Measurements from ENCODE around the gene ZNF750.
"Not testable (repeated sequence)": the region's sequence is repeated elsewhere in the genome, so short reads cannot be mapped to it uniquely, and the experiment has no call there.

Gene ZNF750

DNA sequence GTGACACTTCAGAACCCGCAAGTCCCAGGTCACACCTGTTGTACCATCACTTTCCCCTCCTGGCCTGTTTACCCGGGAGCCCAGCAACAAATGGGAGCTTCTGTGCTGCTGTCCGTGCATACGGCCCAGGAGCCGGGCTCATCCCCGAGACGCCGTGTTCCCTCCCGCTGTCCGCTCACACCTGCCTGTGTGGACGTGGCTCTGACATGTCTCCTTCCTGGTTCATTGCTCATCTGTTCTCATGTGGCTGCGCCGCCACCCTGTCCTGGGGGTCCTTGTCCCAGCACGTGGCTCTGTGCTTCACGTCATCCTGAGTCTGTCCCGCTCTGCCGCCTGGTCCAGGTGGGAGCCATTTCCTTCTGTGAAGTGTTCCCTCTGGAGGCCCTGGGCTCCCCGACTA is 50.0 kb downstream of the ZNF750 start:
- DNase-seq (ENCODE audit: low read depth in 2 of 2): no peak
- no peak overlapping the region for H3K4me3 ChIP-seq (replicated peaks in 1 of 2; ENCODE audit: low read depth in 2 of 2, low read length in 2 of 2)
- TF ChIP-seq CTCF (IDR thresholded peaks at IDR 0.05; ENCODE audit: low read depth, low read length): no peak

DNA sequence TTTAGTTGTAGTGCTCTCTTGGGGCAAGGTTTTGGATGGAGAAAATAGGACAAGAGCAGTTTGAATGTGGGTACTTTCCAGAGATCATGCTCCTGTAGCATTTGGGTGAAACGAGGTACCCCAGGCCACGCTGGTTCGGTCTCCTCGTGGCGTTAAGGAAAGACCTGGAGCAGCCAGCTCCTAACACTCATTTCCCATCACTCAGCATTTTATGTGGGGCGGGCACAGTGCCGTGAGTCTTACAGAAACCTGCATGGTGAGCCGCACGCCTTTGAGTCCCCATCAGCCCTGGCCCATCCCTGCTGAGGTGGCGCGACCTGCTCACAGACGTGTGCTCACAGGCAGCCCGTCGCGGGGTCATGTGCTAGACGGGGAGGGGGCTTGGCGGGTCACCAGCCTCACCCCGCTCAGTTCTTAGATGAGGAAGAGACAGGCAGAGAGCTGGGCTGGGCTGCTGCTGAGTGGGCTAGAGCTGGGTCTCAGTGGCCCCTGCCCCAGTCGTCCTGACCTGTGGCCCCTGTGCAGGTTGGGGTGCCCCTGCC is 50.7 kb downstream of the ZNF750 start:
- DNase-seq (ENCODE audit: low read depth in 2 of 2): no peak
- TF ChIP-seq CTCF (IDR thresholded peaks at IDR 0.05; ENCODE audit: low read depth, low read length): no peak

DNA sequence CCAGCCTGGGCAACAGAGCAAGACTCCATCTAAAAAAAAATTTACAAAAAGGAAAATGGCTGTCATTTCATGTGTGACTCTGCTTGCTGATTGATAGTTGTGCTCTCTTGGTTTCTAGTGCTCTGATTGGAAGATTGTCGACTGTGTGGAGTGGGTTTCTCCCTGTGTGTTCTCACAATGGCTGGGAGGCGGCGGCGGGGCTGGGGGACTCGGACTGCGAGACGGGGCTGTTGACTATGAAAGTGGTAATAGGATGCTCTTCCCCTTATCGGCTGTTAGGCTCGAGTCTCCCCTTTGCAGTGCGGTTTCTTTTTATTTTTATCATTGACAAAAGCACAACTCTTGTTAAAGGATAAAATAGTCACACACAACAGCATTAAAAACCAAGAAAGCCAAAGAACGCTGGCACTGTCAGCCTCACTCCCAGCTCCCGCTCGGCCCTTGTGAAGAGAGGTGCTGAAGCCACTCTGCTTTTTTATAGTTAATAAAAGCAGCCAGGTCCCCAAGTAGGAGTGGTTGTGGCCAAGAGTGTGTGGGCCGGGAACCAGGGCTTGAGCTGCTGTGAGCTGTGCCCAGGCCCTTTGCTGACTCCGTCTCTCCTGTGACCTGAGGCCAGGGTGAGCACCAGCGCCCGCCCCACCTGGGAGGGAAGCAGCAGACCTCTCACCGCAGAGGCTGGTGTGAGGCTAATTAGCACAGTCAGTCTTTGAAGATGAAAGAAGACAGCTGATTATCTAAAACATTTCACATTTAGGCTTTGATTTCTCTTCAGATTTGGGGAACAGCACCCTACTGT is 51.4 kb downstream of the ZNF750 start:
- no peak overlapping the region for H3K4me3 ChIP-seq (replicated peaks in 1 of 2; ENCODE audit: low read depth in 2 of 2, low read length in 2 of 2)
- no peak for DNase-seq (ENCODE audit: low read depth in 2 of 2)
- no peak for TF ChIP-seq CTCF (IDR thresholded peaks at IDR 0.05; ENCODE audit: low read depth, low read length)

More for the DNA sequence above, 50.7 kb downstream of the ZNF750 start:
- H3K4me3 ChIP-seq (replicated peaks in 1 of 2; ENCODE audit: low read depth in 2 of 2, low read length in 2 of 2): no peak overlapping the region

- TF ChIP-seq CTCF (IDR thresholded peaks at IDR 0.05; ENCODE audit: low read depth, low read length): no peak
- no peak for DNase-seq (ENCODE audit: low read depth in 2 of 2)
- H3K4me3 ChIP-seq (replicated peaks in 1 of 2; ENCODE audit: low read depth in 2 of 2, low read length in 2 of 2): no peak overlapping the region
Measured at GRCh38 chr17:82787081-82787848, 52.6 kb downstream of the ZNF750 start.

GRCh38 chr17:82786427-82786826 is 53.4 kb downstream of the ZNF750 start:
- no peak overlapping the region for H3K4me3 ChIP-seq (replicated peaks in 1 of 2; ENCODE audit: low read depth in 2 of 2, low read length in 2 of 2)
- TF ChIP-seq CTCF (IDR thresholded peaks at IDR 0.05; ENCODE audit: low read depth, low read length): no peak
- DNase-seq (ENCODE audit: low read depth in 2 of 2): no peak

- not testable (repeated sequence) for H3K4me3 ChIP-seq (replicated peaks in 1 of 2; ENCODE audit: low read depth in 2 of 2, low read length in 2 of 2); DNase-seq (ENCODE audit: low read depth in 2 of 2)
Measured at GRCh38 chr17:82785581-82785980, 54.2 kb downstream of the ZNF750 start.

DNA sequence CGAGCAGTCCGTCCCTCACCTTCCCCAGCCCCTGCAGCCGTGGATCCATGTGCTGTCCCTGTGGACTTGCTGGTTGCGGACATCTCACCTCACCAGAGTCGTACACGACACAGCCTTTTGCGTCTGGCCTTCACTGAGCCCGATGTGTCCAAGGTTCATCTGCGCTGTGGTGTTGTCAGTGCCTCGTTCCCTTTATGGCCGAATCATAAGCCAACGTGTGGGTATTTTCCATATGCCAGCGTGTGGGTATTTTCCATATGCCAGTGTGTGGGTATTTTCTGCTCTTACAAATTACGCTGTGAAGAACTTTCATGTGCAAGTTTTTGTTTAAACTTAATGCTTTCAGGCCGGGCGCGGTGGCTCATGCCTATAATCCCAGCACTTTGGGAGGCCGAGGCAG is 56.3 kb downstream of the ZNF750 start:
- H3K4me3 ChIP-seq (replicated peaks in 1 of 2; ENCODE audit: low read depth in 2 of 2, low read length in 2 of 2): no peak overlapping the region
- TF ChIP-seq CTCF (IDR thresholded peaks at IDR 0.05; ENCODE audit: low read depth, low read length): no peak
- DNase-seq (ENCODE audit: low read depth in 2 of 2): no peak

Measured in cardiac fibroblast (primary cell).